ENCODE data around the gene ZNF575. TPM values are rescaled to one million over a fixed set of nuclear protein-coding genes. Genes with fewer than 3 reads are reported as not detected.

Gene ZNF575
- total RNA-seq, 2 experiments from 2014 or later, result 2.6 to 2.7 TPM

DNA sequence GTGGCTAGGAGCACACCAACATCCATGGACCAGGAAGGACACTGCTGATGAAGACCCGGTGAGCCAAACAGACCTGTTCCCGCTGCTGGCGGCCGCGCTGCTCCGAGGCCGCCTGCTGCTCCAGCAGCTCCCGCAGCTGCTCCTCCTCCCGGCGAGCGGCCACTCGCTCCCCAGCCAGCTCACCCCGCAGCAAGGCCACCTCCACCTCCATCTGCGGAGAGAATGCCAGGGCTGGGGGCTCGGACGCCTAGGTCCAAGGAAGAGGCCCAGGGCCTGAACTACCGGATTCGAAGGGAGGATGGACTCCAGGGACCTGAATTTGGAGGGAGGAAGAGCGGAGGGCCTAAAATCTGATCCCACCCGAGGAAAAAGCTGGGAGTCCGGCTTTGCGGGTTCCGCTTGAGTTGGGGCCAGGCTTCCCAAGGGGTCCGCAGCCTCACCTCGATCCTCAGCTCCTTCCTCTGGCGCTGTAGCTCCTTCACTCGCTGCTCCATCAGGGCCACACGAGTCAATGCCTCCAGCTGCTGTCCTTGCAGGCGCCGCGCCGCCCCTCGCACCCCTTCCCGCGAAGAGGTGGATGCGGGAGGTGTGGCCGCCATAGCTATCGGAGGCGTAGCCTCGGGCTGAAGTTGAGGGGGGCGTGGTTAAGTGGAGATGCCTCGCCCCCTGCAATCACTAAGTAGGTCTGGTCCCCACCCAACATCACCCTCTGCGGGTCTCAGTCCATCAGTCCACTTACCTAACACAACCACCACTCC lies 31.1 kb upstream of the ZNF575 start:
- peaks cover 10% of the 10 kb centered on the region for H3K36me3 ChIP-seq (ENCODE audit: insufficient read depth, low read length)
- peaks cover 40% of the 10 kb centered on the region for H3K4me1 Mint-ChIP-seq (ENCODE audit: low read depth)
- ChIA-PET CTCF (interaction anchor here (1.2 kb wide), 1 partner anchor 55 kb away, joined by 9 read pairs; no protein-coding TSS in a partner anchor), POLR2A (interaction anchor here (0.5 to 1.4 kb wide), 4 partner anchors 38 to 63 kb away, joined by 3 to 5 read pairs (median 3); no protein-coding TSS in a partner anchor)
- H3K4me3 ChIP-seq (ENCODE audit: low read length), result no peak overlapping the region
- no peak for ATAC-seq (ENCODE audit: poor library complexity)
- no peaks in the 10 kb centered on the region for H3K27me3 ChIP-seq (ENCODE audit: control insufficient read depth in 1 of 2, insufficient read depth in 2 of 2, low read length in 2 of 2)
- no peaks in the 10 kb centered on the region for H3K9me3 ChIP-seq (ENCODE audit: control insufficient read depth in 1 of 2, insufficient read depth in 1 of 2, low read length in 2 of 2)
- H3K27me3 Mint-ChIP-seq, result no peaks in the 10 kb centered on the region
- intact Hi-C loops (cut with DNase I, micrococcal nuclease), result loop anchor here in 1 of 2 experiments (2.0 to 5.0 kb wide), 2 partner anchors 21 to 55 kb away; no protein-coding TSS in a partner anchor
- TF ChIP-seq, protein P1, sequence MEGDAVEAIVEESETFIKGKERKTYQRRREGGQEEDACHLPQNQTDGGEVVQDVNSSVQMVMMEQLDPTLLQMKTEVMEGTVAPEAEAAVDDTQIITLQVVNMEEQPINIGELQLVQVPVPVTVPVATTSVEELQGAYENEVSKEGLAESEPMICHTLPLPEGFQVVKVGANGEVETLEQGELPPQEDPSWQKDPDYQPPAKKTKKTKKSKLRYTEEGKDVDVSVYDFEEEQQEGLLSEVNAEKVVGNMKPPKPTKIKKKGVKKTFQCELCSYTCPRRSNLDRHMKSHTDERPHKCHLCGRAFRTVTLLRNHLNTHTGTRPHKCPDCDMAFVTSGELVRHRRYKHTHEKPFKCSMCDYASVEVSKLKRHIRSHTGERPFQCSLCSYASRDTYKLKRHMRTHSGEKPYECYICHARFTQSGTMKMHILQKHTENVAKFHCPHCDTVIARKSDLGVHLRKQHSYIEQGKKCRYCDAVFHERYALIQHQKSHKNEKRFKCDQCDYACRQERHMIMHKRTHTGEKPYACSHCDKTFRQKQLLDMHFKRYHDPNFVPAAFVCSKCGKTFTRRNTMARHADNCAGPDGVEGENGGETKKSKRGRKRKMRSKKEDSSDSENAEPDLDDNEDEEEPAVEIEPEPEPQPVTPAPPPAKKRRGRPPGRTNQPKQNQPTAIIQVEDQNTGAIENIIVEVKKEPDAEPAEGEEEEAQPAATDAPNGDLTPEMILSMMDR (IDR thresholded peaks at IDR 0.05), result no peak
- no peak overlapping the region for H3K27ac ChIP-seq (ENCODE audit: low read depth in 1 of 2, low read length in 2 of 2)
- peak overlapping the region; percentile 96 for H3K27ac Mint-ChIP-seq
- no peaks in the 10 kb centered on the region for H3K9me3 Mint-ChIP-seq
- no peak for DNase-seq
- H3K36me3 Mint-ChIP-seq (ENCODE audit: low read depth), result peaks cover 53% of the 10 kb centered on the region
- peaks cover 35% of the 10 kb centered on the region for H3K4me1 ChIP-seq (ENCODE audit: insufficient read depth, low read length)
- peak overlapping the region; percentile 94 for H3K4me3 Mint-ChIP-seq

DNA sequence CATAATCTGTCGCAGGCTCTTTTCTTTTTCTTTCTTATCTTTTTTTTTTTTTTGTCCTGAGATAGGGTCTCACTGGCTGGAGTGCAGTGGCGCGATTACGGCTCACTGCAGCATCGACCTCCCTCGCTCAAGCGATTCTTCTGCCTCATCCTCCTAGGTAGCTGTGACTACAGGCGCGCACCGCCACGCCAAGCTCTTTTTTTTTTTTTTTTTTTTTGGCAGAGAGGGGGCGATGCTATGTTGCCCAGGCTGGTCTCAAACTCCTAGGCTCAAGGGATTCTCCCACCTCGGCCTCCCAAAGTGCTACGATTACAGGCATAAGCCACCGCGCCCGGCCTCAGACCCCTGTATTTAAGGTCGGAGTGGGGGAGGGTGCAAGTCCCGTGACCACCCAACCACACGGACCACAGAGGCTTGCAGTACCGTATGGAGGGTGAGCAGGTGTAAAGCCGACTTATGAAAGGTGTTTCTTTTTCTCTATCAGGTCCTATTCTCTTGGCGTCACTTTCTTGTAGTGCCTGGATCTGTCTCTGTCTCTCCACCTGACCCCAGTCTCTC lies 30.5 kb upstream of the ZNF575 start:
- intact Hi-C loops (cut with DNase I, micrococcal nuclease), result loop anchor here in 1 of 2 experiments (5.0 kb wide), 1 partner anchor 55 kb away; no protein-coding TSS in a partner anchor
- peaks cover 50% of the 10 kb centered on the region for H3K36me3 Mint-ChIP-seq (ENCODE audit: low read depth)

More for the DNA sequence above, 30.5 kb upstream of the ZNF575 start:
- Histone ChIP-seq H3K4me1 (ENCODE audit: insufficient read depth, low read length) (peaks cover 35% of the 10 kb centered on the region), H3K9me3 (ENCODE audit: control insufficient read depth in 1 of 2, insufficient read depth in 1 of 2, low read length in 2 of 2) (no peaks in the 10 kb centered on the region), H3K27me3 (ENCODE audit: control insufficient read depth in 1 of 2, insufficient read depth in 2 of 2, low read length in 2 of 2) (no peaks in the 10 kb centered on the region), H3K4me3 (ENCODE audit: low read length) (no peak overlapping the region), H3K36me3 (ENCODE audit: insufficient read depth, low read length) (peaks cover 6% of the 10 kb centered on the region), H3K27ac (ENCODE audit: low read depth in 1 of 2, low read length in 2 of 2) (no peak overlapping the region)
- Mint-ChIP-seq H3K27ac (peak overlapping the region; percentile 96), H3K9me3 (no peaks in the 10 kb centered on the region), H3K4me1 (ENCODE audit: low read depth) (peaks cover 40% of the 10 kb centered on the region), H3K27me3 (no peaks in the 10 kb centered on the region), H3K4me3 (peak overlapping the region; percentile 94)
- ATAC-seq (ENCODE audit: poor library complexity), result no peak
- ChIA-PET POLR2A (interaction anchor here (1.0 to 3.1 kb wide), 3 partner anchors 39 to 63 kb away, joined by 3 to 88 read pairs (median 5); no protein-coding TSS in a partner anchor), CTCF (interaction anchor here (1.2 kb wide), 1 partner anchor 55 kb away, joined by 9 read pairs; no protein-coding TSS in a partner anchor)
- peak in 1 of 14 experiments; percentile 34 for DNase-seq
- TF ChIP-seq, protein P1 (IDR thresholded peaks at IDR 0.05), result no peak

All from CD4-positive, alpha-beta T cell (primary cell).